CD4-positive, alpha-beta T cell treated with Interleukin-6 for 4 hours (primary cell): ENCODE measurements around the gene PROP1.
"Not testable (repeated sequence)": the region's sequence is repeated elsewhere in the genome, so short reads cannot be mapped to it uniquely, and the experiment has no call there.

ENCODE experiments used
- DNase-seq: peaks from one replicate; pipeline ENCODE4 v3.0.0-alpha.2; 2020; ENCODE audit warnings: mixed read lengths

The PROP1 gene

DNA sequence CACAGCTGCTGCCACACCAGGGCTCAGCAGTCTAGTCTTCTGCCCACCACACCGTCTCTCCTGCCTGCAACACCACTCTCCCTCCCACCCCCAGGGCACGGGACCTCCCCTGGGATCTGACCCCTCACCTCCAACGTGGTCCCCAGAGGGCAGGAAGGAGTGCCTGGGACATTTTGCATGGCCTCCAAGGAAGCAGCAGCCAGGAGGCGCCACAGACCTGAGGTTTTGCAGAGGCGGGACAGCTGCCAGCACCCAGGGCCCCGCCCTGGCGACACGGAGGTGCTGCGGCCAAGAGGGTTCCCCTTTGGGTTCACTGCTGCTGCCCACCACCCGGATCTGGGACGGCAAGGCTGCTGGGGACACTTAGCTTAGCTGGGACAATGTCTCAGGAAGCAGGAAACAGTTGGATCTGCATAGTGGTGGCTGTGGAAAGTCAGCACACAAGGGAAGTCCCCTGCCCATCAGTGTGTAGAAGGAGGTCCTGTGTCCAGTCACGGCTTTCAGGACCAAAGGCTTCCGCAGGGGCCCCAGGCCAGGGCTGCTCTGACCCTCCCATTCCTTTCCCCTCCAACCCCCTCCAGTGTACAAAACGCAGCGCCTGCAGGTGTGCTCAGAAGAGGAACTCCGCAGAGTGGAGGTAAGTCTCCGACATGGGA, 13.8 kb downstream of the PROP1 start:
- peak; percentile 6 for DNase-seq

GRCh38 chr5:177981296-177982071, 14.6 kb downstream of the PROP1 start:
- no peak for DNase-seq

- no peak for DNase-seq
Measured at GRCh38 chr5:177980743-177981151, 15.3 kb downstream of the PROP1 start.

DNA sequence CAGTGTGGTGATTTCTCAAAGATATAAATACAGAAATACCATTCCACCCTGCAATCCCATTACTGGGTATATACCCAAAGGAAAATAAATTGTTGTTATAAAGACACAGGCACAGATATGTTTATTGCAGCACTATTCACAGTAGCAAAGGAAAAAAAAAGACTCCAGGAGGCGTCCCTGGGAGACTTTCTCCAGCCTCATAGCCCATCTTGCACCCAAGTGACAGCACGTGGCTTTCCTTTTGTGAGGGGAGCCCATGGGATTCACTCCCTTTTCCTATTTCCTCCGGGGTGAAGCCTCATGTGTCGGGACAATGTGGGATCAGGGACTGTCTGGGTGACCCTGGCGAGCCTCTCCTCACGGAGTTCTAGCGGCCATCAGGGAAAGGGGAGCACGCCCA, 18.4 kb downstream of the PROP1 start:
- not testable (repeated sequence) for DNase-seq

DNA sequence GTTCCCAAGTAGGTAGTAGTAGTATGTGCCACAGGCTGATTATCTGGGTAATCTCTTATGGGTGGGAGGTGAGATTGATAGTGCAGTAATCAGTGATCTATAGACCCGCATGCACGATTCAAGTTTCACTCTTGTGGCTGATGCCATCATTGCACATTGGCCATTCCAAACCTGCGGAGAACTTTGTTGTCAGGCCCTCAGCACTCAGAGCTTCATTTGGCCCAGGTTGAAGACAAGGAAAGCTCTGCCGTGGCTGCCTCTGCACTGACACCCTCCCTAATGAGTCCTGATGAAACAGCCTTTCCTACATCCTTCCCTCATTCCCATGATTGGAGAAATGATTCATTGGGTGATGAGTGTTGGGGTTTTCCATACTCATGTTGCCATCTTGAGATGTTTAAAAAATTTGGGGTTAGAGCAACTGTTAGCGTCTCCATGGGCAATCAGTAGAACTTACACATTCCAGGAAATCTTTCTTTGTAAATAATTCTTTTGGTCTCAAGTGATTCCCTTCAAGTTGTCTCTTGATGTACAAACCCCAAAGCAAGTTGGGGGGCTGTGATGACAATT, 22.9 kb downstream of the PROP1 start:
- DNase-seq, result no peak

DNA sequence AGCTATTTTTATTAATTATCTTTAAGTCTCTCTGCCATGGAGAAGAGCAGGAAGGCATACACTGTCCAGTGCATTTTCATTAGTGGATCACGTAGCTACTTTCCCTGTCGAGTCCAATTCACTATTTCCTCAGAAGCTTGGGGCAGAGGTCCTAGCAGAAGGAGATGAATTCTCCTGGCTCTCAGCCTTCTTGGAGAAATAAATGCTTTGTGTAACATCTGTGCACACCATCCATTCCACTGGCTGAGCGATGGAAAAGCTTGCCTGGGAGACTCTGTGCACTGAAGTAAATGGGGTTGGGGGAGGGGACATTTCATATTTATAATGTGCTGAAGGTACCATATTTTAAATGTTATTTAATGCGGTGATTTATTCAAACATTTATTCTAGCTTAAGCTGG, 23.4 kb downstream of the PROP1 start:
- DNase-seq, result no peak

DNA sequence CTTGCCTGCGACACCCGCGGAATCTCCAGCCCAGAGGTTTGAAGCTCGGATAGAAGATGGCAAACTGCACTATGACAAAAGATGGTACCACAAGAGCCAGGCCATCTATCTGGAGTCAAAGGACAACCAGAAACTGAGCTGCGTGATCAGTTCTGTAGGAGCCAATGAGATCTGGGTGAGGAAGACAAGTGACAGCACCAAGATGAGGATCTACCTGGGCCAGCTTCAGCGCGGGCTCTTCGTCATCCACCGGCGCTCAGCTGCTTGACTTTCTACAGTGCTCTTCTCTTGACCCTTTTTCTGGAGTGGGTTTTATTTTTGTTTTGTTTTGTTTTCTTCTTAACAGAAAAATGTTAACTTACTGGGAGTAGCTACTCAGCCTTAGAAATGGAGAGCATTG, 24.0 kb downstream of the PROP1 start:
- DNase-seq, result not testable (repeated sequence)

DNA sequence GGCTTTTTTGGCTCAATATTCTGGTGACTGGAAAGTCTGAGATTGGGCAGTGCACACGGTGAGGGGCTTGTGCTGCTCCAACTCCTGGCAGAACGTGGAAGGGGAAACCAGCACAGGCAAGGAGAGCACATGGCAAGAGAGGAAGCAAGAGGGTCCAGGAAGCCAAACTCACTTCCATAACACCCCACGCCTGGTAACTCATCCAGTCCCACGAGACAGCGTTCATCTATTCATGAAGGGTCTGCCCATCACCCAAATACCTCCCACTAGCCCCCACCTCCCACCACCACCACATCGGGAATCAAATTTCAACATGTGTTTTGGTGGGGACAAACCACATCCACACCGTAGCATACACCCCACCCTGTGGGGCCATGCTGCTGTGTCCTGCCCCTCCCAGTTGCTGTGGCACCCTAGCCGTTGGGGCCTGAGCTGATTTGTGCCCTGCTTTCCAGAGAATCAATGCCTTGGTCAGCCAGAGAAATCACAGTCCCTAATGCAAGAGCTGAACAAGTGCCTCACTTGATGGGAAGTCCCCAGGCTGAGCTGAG, 27.3 kb downstream of the PROP1 start:
- DNase-seq, result no peak

GRCh38 chr5:177967221-177967887, 28.7 kb downstream of the PROP1 start:
- no peak for DNase-seq

DNA sequence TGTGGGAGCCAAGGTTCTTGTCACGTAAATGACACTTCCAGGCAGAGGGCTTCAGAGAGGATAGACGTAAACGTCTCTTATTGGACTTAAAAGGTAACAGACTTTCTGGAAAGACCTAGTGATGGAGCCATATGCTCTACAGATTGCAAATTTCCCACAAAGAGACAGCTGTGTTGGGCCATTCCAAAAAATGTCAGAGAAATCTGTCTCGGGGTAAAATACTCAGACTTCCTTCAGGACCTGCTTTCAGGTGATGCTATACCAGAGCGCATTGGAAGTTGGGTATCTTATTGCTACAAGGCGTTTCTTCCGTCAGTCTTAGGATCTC, 29.2 kb downstream of the PROP1 start:
- no peak for DNase-seq

DNA sequence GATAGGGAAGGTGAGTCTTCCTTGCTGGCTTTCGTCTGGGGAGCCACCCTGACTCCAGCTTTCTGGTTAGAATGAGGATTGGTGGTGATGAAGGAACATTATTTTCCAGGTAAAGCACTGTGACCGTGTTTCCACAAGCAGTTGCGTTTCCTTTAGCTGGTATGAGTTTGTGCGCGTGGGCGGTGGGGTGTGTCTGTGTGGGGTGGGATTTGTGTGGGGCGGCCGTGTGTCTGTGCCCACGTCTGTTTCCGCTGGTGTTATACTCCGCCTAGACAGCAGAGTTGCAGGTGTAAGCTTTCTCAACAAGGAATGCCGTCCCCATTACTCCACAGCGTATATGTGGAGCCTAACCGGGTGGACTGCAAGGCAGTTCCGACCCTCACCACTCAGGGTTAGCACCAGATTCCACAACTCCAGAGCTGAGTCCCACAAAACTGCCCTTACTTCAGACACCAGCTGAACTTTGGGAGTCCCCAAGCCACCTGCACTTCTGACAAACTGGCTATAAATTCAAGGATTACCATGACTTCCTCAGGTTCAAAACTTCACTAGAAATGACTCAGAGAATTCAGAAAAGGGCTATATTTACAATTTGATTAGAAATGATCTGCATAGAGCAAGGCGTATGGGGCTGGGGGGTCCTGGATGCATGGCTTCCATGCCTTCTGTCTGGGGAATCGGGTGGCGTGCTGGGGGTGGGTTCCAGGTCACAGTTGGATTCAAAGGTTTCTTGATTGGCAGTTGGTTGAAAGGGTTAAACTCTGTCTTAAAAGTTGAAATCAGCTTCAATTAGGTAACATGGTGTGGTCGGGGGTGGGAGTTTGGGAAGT, 29.8 kb downstream of the PROP1 start:
- no peak for DNase-seq

DNA sequence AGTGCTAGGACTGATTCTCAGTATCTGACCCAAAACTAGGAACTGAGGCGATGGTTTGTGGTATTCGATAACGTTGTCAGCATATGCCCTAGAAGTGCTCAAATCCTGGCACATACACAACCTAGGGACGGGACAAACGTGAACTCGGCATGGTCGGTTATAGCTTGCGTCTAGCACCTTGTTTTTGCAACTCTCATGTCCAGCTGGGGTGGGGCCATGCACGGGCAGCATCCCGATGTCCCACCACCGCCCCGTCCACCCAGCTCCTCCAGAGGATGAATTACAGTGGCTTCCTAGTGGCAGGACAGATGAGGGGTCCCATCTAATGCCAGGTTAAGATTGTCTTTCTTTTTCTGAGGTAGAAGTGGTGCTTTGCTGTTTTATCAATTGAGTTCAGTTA, 31.6 kb downstream of the PROP1 start:
- no peak for DNase-seq

DNA sequence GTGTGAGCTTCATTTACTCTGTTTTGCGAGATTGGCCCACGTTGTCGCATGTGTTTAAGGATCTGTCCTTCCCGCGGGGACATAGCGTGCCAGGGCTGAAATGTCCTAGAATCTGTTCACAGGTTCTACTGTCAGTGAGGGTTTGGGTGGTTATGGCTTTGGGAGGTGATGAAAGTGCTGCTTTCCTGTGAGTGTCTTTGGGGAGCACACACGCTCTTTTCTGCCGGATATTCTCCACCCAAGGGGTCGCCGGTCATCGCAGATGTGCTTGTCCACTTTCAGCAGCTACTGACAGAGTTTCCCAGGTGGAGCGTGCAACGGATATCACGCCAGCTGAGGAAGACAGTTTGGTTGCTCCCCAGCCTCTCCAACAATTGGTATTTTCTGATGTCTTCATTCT, 32.1 kb downstream of the PROP1 start:
- DNase-seq, result no peak

- no peak for DNase-seq
Measured at GRCh38 chr5:177959315-177959714, 36.7 kb downstream of the PROP1 start.

DNA sequence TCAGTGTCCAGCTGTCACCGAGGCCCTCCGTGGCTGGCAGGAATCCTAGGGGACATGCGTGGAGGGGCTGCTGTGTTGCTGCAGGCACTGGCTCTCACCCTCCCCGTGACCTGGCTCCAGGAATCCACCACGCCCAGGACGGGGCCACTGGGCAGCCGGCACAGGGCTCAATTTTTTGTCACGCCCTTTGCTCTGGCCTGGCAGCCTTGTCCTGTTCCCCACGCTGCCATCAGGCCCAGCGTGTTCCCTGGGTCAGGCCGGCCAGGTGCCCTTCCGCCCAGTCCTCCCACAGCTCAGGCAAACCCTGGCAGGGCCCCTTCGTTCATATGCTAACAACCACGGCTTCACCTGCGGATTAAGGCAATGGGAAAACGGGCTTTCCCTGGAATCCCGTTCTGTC, 37.3 kb downstream of the PROP1 start:
- DNase-seq, result no peak

GRCh38 chr5:177957241-177957640, 38.8 kb downstream of the PROP1 start:
- DNase-seq, result no peak

DNA sequence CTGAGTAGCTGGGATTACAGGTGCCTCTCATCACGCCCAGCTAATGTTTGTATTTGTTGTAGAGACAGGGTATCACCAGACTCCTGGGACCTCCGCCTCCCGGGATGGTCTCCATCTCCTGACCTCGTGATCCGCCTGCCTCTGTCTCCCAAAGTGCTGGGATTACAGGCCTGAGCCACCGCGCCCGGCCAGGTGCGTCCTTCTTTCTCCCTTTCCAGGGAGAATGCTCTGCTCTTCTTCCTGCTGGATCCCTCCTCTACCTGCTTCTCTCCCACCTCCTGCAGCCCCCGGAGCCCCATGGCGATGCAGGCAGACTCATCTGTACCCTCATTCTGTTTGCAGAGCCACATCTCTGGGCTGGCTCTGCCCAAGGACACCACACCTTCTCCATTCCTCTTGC, 42.9 kb downstream of the PROP1 start:
- not testable (repeated sequence) for DNase-seq

- DNase-seq, result not testable (repeated sequence)
Measured at GRCh38 chr5:177949656-177950055, 46.4 kb downstream of the PROP1 start.

DNA sequence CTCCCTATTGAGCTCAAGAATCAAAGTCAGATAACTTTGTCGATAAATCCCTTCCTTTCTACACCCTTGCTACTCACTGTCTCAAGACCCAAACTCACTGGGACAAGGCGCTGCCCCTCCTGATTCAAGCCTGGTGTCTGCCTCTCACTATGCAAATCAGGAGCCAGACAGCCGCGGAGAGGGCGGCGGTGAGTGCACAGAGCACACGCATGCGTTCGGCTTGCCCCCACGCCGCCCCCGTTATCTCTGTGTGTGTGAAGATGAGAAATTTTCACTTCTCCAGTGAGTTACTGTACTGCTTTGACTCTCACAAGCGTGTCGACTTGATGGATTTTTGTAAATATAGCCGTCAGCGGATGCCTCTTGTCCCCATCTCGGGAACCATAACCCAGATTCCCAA, 47.0 kb downstream of the PROP1 start:
- DNase-seq, result not testable (repeated sequence)

GRCh38 chr5:177947912-177948311, 48.1 kb downstream of the PROP1 start:
- DNase-seq, result not testable (repeated sequence)

GRCh38 chr5:177945601-177946283, 50.3 kb downstream of the PROP1 start:
- not testable (repeated sequence) for DNase-seq

DNA sequence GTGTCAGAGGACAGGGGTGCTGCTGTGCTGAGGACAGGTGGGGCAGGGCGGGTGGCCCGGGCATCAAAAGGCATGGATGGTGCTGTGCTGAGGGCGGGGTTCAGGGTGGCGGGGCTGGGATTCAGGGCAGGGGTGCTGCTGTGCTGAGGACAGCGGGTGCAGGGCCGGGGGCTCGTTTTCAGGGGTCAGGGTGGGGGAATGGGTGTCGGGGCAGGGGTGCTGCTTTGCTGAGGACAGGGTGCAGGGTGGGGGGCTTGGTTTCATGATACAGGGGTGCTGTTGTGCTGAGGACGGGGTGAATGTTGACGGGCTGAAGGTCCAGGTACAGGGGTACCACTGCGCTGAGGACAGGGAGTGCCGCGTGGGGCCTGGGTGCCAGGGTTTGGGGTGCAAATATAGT, 50.9 kb downstream of the PROP1 start:
- not testable (repeated sequence) for DNase-seq
